ENCODE results near the gene INHBE.
"Not testable (repeated sequence)": the region's sequence is repeated elsewhere in the genome, so short reads cannot be mapped to it uniquely, and the experiment has no call there.

INHBE gene

GRCh38 chr12:57500213-57500612 lies 45.1 kb downstream of the INHBE start:
- no peak for DNase-seq

- not testable (repeated sequence) for DNase-seq
These were observed 47.3 kb downstream of the INHBE start for GRCh38 chr12:57502311-57502969.

DNA sequence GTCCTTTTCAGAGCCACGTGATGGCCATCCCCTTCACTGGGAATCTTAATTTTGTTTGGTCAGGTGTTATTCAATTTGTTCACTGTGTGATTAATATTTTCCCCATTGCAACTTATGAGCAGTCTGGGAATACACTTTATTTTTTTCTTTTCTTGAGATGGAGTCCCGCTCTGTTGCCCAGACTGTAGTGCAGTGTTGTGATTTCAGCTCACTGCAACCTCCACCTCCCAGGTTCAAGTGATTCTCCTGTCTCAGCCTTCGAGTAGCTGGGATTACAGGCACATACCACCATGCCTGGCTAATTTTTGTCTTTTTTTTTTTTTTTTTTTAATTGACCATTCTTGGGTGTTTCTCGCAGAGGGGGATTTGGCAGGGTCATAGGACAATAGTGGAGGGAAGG lies 51.4 kb downstream of the INHBE start:
- not testable (repeated sequence) for DNase-seq

All from NCI-H1694 (cell line).